Colonic mucosa (tissue), 4 donors: ENCODE measurements around the gene PHOX2A. TPM values are rescaled to one million over a fixed set of nuclear protein-coding genes. Genes with fewer than 3 reads are reported as not detected.

ENCODE experiments used
- DNase-seq: peaks from one replicate; pipeline ENCODE4 v3.0.0-alpha.2; 2020
- H3K27ac ChIP-seq: fragments of 200-600 bp; one replicate; pipeline ENCODE4 v1.8.0; 2021
- H3K27me3 ChIP-seq: fragments of 200-600 bp; one replicate; pipeline ENCODE4 v1.8.0; 2021
- H3K36me3 ChIP-seq: fragments of 200-600 bp; one replicate; pipeline ENCODE4 v1.8.0; 2021
- H3K4me1 ChIP-seq: fragments of 200-600 bp; one replicate; pipeline ENCODE4 v1.8.0; 2021; ENCODE audit warnings: mild to moderate bottlenecking
- H3K4me3 ChIP-seq: fragments of 200-600 bp; one replicate; pipeline ENCODE4 v1.8.0; 2021
- H3K9ac ChIP-seq, 2 donors: one replicate each; pipeline ENCODE4 v1.7.0; 2013; ENCODE audit warnings: control low read depth in 2 of 2, low read depth in 2 of 2, low read length in 2 of 2
- H3K9me3 ChIP-seq: fragments of 200-600 bp; one replicate; pipeline ENCODE4 v1.8.0; 2021
- intact Hi-C: fragments of 100-400 bp; cut with DNase I; formaldehyde crosslinking; loops from one replicate; pipeline ENCODE4 v1.14.1; 2022
- total RNA-seq, 2 donors: library from RNA; stranded (reverse); fragmentation: NEBNext Ultra II Directional in 1 of 2; extraction: Animal tissue kit (Norgen Biotek cat#: 25700) in 1 of 2; gene quantifications; one replicate each; pipeline ENCODE4 v1.2.1, GENCODE V29; 2021
- TF ChIP-seq, protein P1 (sequence below): fragments of 200-600 bp; IDR thresholded peaks from one replicate; pipeline ENCODE4 v1.8.0; 2022; ENCODE audit warnings: antibody characterized with exemption, mild to moderate bottlenecking
- donor health status: healthy.
- donor health status: DM: no; HTN: no; CAD: no.
- donor health status: DM: no; HTN: no; CAD: no.

The PHOX2A gene
- total RNA-seq, 2 donors from 2014 or later: 0.27 to 0.37 TPM

DNA sequence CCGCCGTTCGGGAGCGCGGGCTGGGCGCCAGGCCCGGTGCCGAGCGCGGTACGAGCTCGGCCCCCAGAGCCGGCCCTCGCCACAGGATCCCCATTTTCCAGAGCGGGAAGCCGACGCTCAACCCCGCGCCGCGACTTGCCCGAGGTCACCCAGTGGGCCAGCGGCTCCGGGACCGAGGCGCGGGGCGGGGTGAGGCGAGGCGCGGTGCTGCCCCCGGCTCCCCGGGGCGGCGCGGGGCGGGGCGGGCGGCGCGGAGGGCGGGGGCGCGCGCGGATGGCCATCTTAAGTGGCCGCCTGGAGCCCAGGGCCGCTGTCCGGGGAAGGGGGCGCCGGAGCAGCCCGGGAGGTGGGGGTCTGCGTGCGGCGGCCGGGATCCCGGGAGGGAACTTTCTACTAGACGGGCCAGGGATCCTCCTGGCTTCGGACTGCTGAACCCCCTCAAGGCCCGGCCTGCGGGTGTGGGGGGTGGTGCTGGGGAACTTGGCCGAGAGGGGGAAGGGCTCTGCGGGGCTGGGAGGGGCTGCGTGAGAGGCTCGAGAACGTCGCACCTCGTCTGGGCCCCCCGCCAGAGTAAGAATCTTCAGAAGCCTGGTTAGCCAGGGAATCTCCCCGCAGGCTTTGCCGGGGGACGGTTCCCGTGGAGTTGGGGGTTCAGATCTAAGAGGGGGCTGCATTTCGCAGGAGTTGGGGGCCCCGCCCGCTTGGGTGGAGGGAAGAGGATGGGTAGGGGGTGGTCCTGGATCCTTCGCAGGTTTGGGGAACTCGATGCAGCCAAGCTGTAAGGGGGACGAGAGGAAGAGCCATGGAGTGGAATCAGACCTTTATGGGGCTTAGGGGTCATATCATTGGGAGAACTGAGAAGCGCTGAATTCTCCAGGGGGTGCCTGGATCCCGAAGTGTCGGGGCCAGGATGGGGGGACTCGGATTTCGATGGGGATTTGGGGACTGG, 20.1 kb downstream of the PHOX2A start:
- TF ChIP-seq, protein P1, sequence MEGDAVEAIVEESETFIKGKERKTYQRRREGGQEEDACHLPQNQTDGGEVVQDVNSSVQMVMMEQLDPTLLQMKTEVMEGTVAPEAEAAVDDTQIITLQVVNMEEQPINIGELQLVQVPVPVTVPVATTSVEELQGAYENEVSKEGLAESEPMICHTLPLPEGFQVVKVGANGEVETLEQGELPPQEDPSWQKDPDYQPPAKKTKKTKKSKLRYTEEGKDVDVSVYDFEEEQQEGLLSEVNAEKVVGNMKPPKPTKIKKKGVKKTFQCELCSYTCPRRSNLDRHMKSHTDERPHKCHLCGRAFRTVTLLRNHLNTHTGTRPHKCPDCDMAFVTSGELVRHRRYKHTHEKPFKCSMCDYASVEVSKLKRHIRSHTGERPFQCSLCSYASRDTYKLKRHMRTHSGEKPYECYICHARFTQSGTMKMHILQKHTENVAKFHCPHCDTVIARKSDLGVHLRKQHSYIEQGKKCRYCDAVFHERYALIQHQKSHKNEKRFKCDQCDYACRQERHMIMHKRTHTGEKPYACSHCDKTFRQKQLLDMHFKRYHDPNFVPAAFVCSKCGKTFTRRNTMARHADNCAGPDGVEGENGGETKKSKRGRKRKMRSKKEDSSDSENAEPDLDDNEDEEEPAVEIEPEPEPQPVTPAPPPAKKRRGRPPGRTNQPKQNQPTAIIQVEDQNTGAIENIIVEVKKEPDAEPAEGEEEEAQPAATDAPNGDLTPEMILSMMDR: no peak
- peak overlapping the region; percentile 75 for H3K4me3 ChIP-seq
- no peaks in the 10 kb centered on the region for H3K9me3 ChIP-seq
- H3K9ac ChIP-seq: peak overlapping the region; percentile 86 to 97
- peak; percentile 80 for DNase-seq
- H3K27ac ChIP-seq: peak overlapping the region; percentile 98
- H3K36me3 ChIP-seq: peaks cover 2% of the 10 kb centered on the region
- no peaks in the 10 kb centered on the region for H3K4me1 ChIP-seq
- intact Hi-C loops: no loop called here
- H3K27me3 ChIP-seq: no peaks in the 10 kb centered on the region

DNA sequence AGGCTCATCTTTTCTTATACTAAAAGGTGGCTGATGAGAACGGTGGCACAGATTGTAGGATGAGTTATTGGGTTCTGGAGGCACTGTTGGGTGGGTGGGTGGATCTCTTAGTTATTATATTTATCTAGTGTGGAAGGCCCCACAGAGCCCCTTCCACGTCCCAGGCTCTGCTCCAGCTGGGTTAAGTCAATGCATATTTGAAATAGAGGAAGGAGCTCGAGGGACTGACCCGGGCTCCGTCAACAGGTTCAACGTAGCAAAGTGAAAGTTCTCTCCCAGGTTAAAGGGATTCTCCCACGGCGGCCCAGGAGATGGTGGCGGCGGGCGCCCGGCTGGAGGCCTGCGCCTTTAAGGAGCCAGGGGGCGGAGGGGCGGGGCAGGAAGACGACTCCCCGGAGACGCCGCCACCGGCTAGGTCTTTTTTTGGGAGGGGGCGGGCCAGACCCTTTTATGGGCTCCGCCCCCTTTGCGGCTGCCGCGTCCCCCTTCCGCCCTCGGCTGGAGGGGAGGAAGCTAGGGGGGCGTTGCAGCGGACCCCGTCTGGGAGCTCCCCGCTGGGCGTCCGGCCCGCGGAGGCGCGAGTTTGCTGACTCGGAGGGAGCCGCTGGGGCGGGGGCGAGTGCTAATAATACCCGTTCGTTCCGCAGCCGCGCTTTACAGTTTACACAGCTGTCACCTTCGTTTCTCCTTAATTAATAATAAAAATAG, 20.9 kb downstream of the PHOX2A start:
- no peaks in the 10 kb centered on the region for H3K36me3 ChIP-seq
- peak; percentile 96 for DNase-seq
- peak overlapping the region; percentile 98 for H3K27ac ChIP-seq
- intact Hi-C loops: no loop called here
- H3K27me3 ChIP-seq: no peaks in the 10 kb centered on the region
- TF ChIP-seq, protein P1: peak; percentile 28
- H3K4me1 ChIP-seq: no peaks in the 10 kb centered on the region
- H3K4me3 ChIP-seq: peak overlapping the region; percentile 75
- H3K9ac ChIP-seq: peak overlapping the region; percentile 81 to 86
- no peaks in the 10 kb centered on the region for H3K9me3 ChIP-seq

DNA sequence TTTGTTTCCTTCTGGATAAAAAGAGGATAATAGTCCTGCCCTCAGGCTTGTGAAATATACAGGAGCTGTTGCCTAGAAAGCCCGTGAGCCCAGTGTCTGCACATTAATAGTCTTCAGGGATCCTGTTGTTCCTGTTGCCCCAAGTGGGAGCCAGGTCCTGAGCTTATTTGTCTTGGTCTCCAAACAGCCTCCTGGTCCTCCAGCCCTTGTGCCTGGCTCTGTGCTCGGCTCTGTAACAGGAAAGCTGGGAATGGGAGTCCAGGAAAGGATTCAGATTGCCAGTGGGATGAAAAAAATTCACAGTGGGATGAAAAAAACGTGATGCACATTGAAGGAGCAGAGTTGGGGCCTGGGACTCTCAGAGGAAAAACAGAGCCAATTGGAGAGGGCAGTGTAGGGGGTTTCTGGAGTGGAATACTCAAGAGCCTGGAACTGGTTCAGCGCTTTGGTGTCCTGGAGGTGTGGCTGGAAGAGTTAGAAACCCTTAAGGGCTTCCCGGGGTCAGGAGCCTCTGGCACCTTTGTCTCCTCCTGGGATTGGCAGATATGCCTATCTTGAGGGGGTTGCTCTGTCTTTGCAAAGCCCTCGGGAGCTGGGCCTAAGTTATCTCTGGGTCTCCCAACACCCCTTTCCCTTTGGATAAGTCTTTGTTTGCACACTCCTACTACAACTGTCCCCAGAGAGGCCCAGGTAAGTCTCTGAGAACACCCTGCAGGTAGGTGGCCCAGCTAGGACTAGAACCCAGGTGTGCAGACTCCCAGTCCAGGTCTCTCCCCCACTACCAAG, 21.7 kb downstream of the PHOX2A start:
- DNase-seq: no peak
- intact Hi-C loops: no loop called here
- peak overlapping the region; percentile 75 for H3K4me3 ChIP-seq

DNA sequence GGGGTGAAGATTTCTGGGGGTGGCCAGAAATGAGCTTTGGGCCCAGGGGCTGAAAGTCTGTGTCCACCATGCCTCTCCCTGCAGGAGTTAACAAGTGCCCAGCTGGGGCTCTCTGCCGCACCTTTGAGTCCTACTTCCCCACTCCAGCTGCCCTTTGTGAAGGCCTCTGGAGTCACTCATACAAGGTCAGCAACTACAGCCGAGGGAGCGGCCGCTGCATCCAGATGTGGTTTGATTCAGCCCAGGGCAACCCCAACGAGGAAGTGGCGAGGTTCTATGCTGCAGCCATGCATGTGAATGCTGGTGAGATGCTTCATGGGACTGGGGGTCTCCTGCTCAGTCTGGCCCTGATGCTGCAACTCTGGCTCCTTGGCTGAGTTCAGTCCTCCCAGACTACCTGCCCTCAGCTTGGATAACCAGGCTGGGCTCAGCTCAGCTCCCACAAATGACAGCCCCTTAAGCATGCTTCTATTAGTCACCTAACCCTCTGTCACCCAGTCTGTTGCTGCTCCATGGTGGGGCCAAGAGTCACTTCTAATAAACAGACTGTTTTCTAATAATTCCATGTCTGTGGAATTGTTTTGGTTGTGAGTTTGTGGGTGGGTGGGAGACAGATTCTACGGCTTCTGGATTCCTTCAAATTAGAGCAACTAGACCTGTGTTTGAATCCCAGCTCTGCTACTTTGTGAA, 22.4 kb downstream of the PHOX2A start:
- TF ChIP-seq, protein P1: no peak
- H3K4me1 ChIP-seq: no peaks in the 10 kb centered on the region
- no peak overlapping the region for H3K27ac ChIP-seq
- H3K4me3 ChIP-seq: no peak overlapping the region
- intact Hi-C loops: no loop called here
- no peaks in the 10 kb centered on the region for H3K9me3 ChIP-seq
- no peak overlapping the region for H3K9ac ChIP-seq
- H3K36me3 ChIP-seq: no peaks in the 10 kb centered on the region
- H3K27me3 ChIP-seq: no peaks in the 10 kb centered on the region
- no peak for DNase-seq

More for the DNA sequence above, 21.7 kb downstream of the PHOX2A start:
- peak overlapping the region; percentile 98 for H3K27ac ChIP-seq
- H3K4me1 ChIP-seq: no peaks in the 10 kb centered on the region
- no peaks in the 10 kb centered on the region for H3K27me3 ChIP-seq
- TF ChIP-seq, protein P1: no peak
- H3K9me3 ChIP-seq: no peaks in the 10 kb centered on the region
- no peaks in the 10 kb centered on the region for H3K36me3 ChIP-seq
- peak overlapping the region; percentile 68 to 81 for H3K9ac ChIP-seq
